SK-N-SH (cell line): ENCODE results near the gene MIEN1. TPM values are rescaled to one million over a fixed set of nuclear protein-coding genes. Genes with fewer than 3 reads are reported as not detected.

Source experiments
- CTCF ChIA-PET: fragments of 300-600, 350-600 bp; formaldehyde crosslinking; extraction: SDS; loops from one replicate; lab custom pipeline; 2021; lab: Yijun Ruan, JAX
- POLR2A ChIA-PET: fragments of 350-600 bp; sonication (Branson Sonifier 250); formaldehyde crosslinking; extraction: SDS; loops from one replicate; lab custom pipeline; 2020; ENCODE audit warnings: antibody characterized with exemption, inconsistent platforms; lab: Yijun Ruan, JAX
- DNase-seq: peaks from one replicate; pipeline ENCODE4 v3.0.0; 2012
- H2AFZ ChIP-seq: fragments of 200-600 bp; sonication (generic); 2 replicates; pipeline ENCODE4 v1.8.1; 2016; ENCODE audit warnings: antibody characterized with exemption, mild to moderate bottlenecking, low read depth
- H3F3A ChIP-seq: fragments of 200-600 bp; sonication (generic); replicated peaks from 2 replicates; pipeline ENCODE3; 2016; ENCODE audit warnings: antibody characterized with exemption, mild to moderate bottlenecking; ENCODE audit not compliant: insufficient read depth
- H3K27ac ChIP-seq, 2 experiments: fragments of 200-500 bp in 1 of 2; fragments of 200-600 bp in 1 of 2; sonication (Bioruptor generic) in 1 of 2; sonication (generic), shearing (Covaris generic) in 1 of 2; 2 replicates each; pipeline versions ENCODE4 v1.5.1 to v1.6.1; 2014 to 2016; ENCODE audit warnings: low read depth in 2 of 2, inconsistent platforms in 1 of 2, low read length in 1 of 2, mild to moderate bottlenecking in 1 of 2, mixed read lengths in 1 of 2
- H3K27me3 ChIP-seq: fragments of 200-600 bp; sonication (generic), shearing (Covaris generic); 2 replicates; pipeline ENCODE4 v1.6.1; 2016; ENCODE audit warnings: mixed run types; ENCODE audit not compliant: insufficient read depth
- H3K36me3 ChIP-seq, 2 experiments: fragments of 200-500 bp in 1 of 2; fragments of 200-600 bp in 1 of 2; sonication (Bioruptor generic) in 1 of 2; sonication (generic) in 1 of 2; replicated peaks in 1 of 2; 2 replicates each; pipeline versions ENCODE3 to v1.5.1; 2014 to 2016; ENCODE audit warnings: low read length in 1 of 2, mild to moderate bottlenecking in 1 of 2; ENCODE audit not compliant: insufficient read depth in 2 of 2, control insufficient read depth in 1 of 2
- H3K4me1 ChIP-seq, 2 experiments: fragments of 200-500 bp in 1 of 2; fragments of 200-600 bp in 1 of 2; sonication (Bioruptor generic) in 1 of 2; sonication (generic), shearing (Covaris generic) in 1 of 2; 2 replicates each; pipeline versions ENCODE4 v1.5.1 to v1.6.1; 2014 to 2016; ENCODE audit warnings: low read depth in 1 of 2, low read length in 1 of 2, mixed run types in 1 of 2; ENCODE audit not compliant: insufficient read depth in 2 of 2, control insufficient read depth in 1 of 2
- H3K4me2 ChIP-seq: fragments of 200-600 bp; sonication (generic), shearing (Covaris generic); 2 replicates; pipeline ENCODE4 v1.6.1; 2017; ENCODE audit warnings: mixed run types
- H3K4me3 ChIP-seq, 2 experiments: fragments of 200-500 bp in 1 of 2; fragments of 200-600 bp in 1 of 2; sonication (Bioruptor generic) in 1 of 2; sonication (generic), shearing (Covaris generic) in 1 of 2; 2 replicates each; pipeline versions ENCODE4 v1.5.1 to v1.8.1; 2014 to 2016; ENCODE audit warnings: low read depth in 2 of 2, inconsistent platforms in 1 of 2, low read length in 1 of 2, mild to moderate bottlenecking in 1 of 2, mixed read lengths in 1 of 2, moderate library complexity in 1 of 2
- H3K79me2 ChIP-seq: fragments of 200-600 bp; sonication (generic); 2 replicates; pipeline ENCODE4 v1.8.1; 2017; ENCODE audit warnings: mild to moderate bottlenecking; ENCODE audit not compliant: insufficient read depth
- H3K9ac ChIP-seq: fragments of 200-600 bp; sonication (generic); 2 replicates; pipeline ENCODE4 v1.6.1; 2017; ENCODE audit warnings: mixed run types
- H3K9me2 ChIP-seq: fragments of 200-600 bp; sonication (generic); 2 replicates; pipeline ENCODE4 v1.6.1; 2017; ENCODE audit warnings: mixed run types
- H3K9me3 ChIP-seq: fragments of 200-600 bp; sonication (generic); 2 replicates; pipeline ENCODE4 v1.6.1; 2017; ENCODE audit warnings: mixed run types, mild to moderate bottlenecking, moderate library complexity
- H4K20me1 ChIP-seq: fragments of 200-600 bp; sonication (generic); 2 replicates; pipeline ENCODE4 v1.6.1; 2017; ENCODE audit warnings: mild to moderate bottlenecking, mixed run types; ENCODE audit not compliant: insufficient read depth
- CHD2 ChIP-seq: fragments of 150-350 bp; IDR thresholded peaks from 2 replicates; pipeline ENCODE4 v1.6.1; 2018; ENCODE audit warnings: low read length; ENCODE audit not compliant: partially characterized antibody
- ELF1 ChIP-seq: IDR thresholded peaks from 2 replicates; pipeline ENCODE4 v1.4.0; 2012
- EZH2phosphoT487 ChIP-seq: fragments of 200-600 bp; sonication (generic); IDR thresholded peaks from 2 replicates; pipeline ENCODE4 v1.6.1; 2017; ENCODE audit warnings: low read depth, mixed run types, mild to moderate bottlenecking, antibody characterized with exemption, moderate library complexity, borderline replicate concordance
- FOSL2 ChIP-seq: IDR thresholded peaks from 2 replicates; pipeline ENCODE4 v1.4.0; 2012; ENCODE audit warnings: low read depth, mild to moderate bottlenecking, moderate library complexity, borderline replicate concordance
- GABPA ChIP-seq: IDR thresholded peaks from 2 replicates; pipeline ENCODE4 v1.4.0; 2012; ENCODE audit warnings: low read depth, mild to moderate bottlenecking
- GATA2 ChIP-seq: sonication (generic); formaldehyde crosslinking; IDR thresholded peaks from 2 replicates; pipeline ENCODE4 v1.5.0; 2020; ENCODE audit warnings: mild to moderate bottlenecking, missing genetic modification reagents
- IRF3 ChIP-seq: fragments of 150-350 bp; IDR thresholded peaks from 2 replicates; pipeline ENCODE4 v1.6.1; 2016; ENCODE audit warnings: mild to moderate bottlenecking, low read depth, low read length
- MEF2A ChIP-seq: IDR thresholded peaks from 2 replicates; pipeline ENCODE4 v1.4.0; 2012; ENCODE audit warnings: low read depth, borderline replicate concordance
- MXI1 ChIP-seq: IDR thresholded peaks from 2 replicates; pipeline ENCODE4 v1.6.1; 2012; ENCODE audit warnings: mild to moderate bottlenecking, low read depth, low read length, improper control_type of control experiment
- NRF1 ChIP-seq: IDR thresholded peaks from 2 replicates; pipeline ENCODE4 v1.6.1; 2012; ENCODE audit warnings: low read depth, mild to moderate bottlenecking, low read length
- POLR2AphosphoS5 ChIP-seq: IDR thresholded peaks from 2 replicates; pipeline ENCODE4 v1.6.1; 2012; ENCODE audit warnings: low read depth, low read length
- RAD21 ChIP-seq: IDR thresholded peaks from 2 replicates; pipeline ENCODE4 v1.6.1; 2012; ENCODE audit warnings: mild to moderate bottlenecking, low read length
- RFX5 ChIP-seq: IDR thresholded peaks from 2 replicates; pipeline ENCODE4 v1.6.1; 2012; ENCODE audit warnings: mild to moderate bottlenecking, improper control_type of control experiment, low read length
- SIN3A ChIP-seq: IDR thresholded peaks from 2 replicates; pipeline ENCODE4 v1.6.1; 2012; ENCODE audit warnings: low read depth, mild to moderate bottlenecking, low read length, moderate library complexity, borderline replicate concordance
- SMC3 ChIP-seq: IDR thresholded peaks from 2 replicates; pipeline ENCODE4 v1.6.1; 2012; ENCODE audit warnings: low read depth, low read length, improper control_type of control experiment
- TCF12 ChIP-seq: IDR thresholded peaks from 2 replicates; pipeline ENCODE4 v1.4.0; 2012
- TEAD4 ChIP-seq: IDR thresholded peaks from 2 replicates; pipeline ENCODE4 v1.4.0; 2012; ENCODE audit warnings: mild to moderate bottlenecking, borderline replicate concordance; ENCODE audit not compliant: insufficient read depth
- YY1 ChIP-seq: IDR thresholded peaks from 2 replicates; pipeline ENCODE4 v1.4.0; 2012; ENCODE audit warnings: low read depth, mild to moderate bottlenecking
- WGBS: methylation state at CpG from one replicate; pipeline ENCODE4 v1.1.6; 2017; ENCODE audit warnings: low lambda C conversion rate; 5-methylcytosine and 5-hydroxymethylcytosine counted together
- polyA plus RNA-seq, 3 experiments: library from polyadenylated mRNA; depleted of rRNA; stranded (reverse); fragments of >200 nt; gene quantifications; 2 replicates each; pipeline ENCODE4 v1.2.3, GENCODE V29; 2012
- TF ChIP-seq, protein P1 (sequence below): IDR thresholded peaks from 2 replicates; pipeline ENCODE4 v1.4.0; 2012; ENCODE audit warnings: low read depth
- TF ChIP-seq, protein P2 (sequence below): IDR thresholded peaks from 2 replicates; pipeline ENCODE4 v1.6.1; 2012; ENCODE audit warnings: mild to moderate bottlenecking, low read depth, low read length, moderate library complexity
- TF ChIP-seq, protein P3 (sequence below): IDR thresholded peaks from 2 replicates; pipeline ENCODE4 v1.4.0; 2012; ENCODE audit warnings: low read depth, borderline replicate concordance

MIEN1 gene
- polyA plus RNA-seq, 1 of the 3 experiments (the other 2 are of a cell fraction), result 100 TPM

DNA sequence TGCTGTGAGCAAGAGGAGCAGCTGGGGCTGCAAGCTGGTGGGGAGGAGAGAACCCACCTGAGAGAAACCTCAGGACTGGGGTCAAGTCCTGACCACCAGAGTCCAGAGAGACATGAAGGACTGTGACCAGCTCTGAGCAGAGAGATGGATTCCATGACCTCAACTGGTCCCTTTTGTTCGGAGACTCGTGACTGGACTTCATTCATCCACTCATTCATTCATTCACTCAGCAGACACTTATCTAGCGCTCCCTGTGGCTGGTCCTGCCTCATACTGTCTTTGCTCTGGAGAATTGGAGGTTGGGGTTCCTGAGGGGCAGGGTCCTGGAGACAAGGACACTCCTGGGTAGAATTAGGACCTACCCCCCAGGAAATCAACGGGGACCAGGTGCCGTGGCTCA, 26.4 kb downstream of the MIEN1 start:
- H2AFZ ChIP-seq, result no peak overlapping the region
- ChIA-PET CTCF (interaction anchor here (1.6 kb wide), 1 partner anchor 27 kb away, joined by 6 read pairs; the partner anchor contains the start of gene MIEN1), POLR2A (no interaction called here)
- no peaks in the 10 kb centered on the region for H3K4me1 ChIP-seq
- DNase-seq, result no peak
- no peak overlapping the region for H3K4me3 ChIP-seq
- no peak overlapping the region for H3K4me2 ChIP-seq
- no peaks in the 10 kb centered on the region for H3K79me2 ChIP-seq
- H3K9ac ChIP-seq, result no peak overlapping the region
- H3K27me3 ChIP-seq, result no peaks in the 10 kb centered on the region
- no peak overlapping the region for H3K27ac ChIP-seq
- no peaks in the 10 kb centered on the region for H3K9me3 ChIP-seq
- H3F3A ChIP-seq, result no peaks in the 10 kb centered on the region
- 82% methylated on average over 5 of the region's 5 CpGs for WGBS
- H4K20me1 ChIP-seq, result no peaks in the 10 kb centered on the region
- TF ChIP-seq YY1 (no peak), GATA2 (no peak), TEAD4 (no peak), MXI1 (no peak), MEF2A (no peak), SIN3A (no peak), RAD21 (no peak), GABPA (no peak)
- TF ChIP-seq, protein P1, sequence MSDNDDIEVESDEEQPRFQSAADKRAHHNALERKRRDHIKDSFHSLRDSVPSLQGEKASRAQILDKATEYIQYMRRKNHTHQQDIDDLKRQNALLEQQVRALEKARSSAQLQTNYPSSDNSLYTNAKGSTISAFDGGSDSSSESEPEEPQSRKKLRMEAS, result no peak
- no peaks in the 10 kb centered on the region for H3K36me3 ChIP-seq
- H3K9me2 ChIP-seq, result no peaks in the 10 kb centered on the region

- 67% methylated on average over 12 of the region's 12 CpGs for WGBS
- H3K9me3 ChIP-seq, result no peaks in the 10 kb centered on the region
- no peaks in the 10 kb centered on the region for H3K27me3 ChIP-seq
- H3K9me2 ChIP-seq, result no peaks in the 10 kb centered on the region
- ChIA-PET CTCF (interaction anchor here (1.6 kb wide), 1 partner anchor 27 kb away, joined by 6 read pairs; the partner anchor contains the start of gene MIEN1), POLR2A (no interaction called here)
- no peak overlapping the region for H2AFZ ChIP-seq
- no peaks in the 10 kb centered on the region for H3K4me1 ChIP-seq
- TF ChIP-seq GATA2 (no peak), RFX5 (no peak), SMC3 (no peak), TCF12 (no peak), RAD21 (no peak), GABPA (no peak), NRF1 (no peak), EZH2phosphoT487 (no peak), POLR2AphosphoS5 (no peak), CHD2 (no peak), IRF3 (no peak), MXI1 (no peak), FOSL2 (no peak), ELF1 (no peak)
- TF ChIP-seq, protein P2, sequence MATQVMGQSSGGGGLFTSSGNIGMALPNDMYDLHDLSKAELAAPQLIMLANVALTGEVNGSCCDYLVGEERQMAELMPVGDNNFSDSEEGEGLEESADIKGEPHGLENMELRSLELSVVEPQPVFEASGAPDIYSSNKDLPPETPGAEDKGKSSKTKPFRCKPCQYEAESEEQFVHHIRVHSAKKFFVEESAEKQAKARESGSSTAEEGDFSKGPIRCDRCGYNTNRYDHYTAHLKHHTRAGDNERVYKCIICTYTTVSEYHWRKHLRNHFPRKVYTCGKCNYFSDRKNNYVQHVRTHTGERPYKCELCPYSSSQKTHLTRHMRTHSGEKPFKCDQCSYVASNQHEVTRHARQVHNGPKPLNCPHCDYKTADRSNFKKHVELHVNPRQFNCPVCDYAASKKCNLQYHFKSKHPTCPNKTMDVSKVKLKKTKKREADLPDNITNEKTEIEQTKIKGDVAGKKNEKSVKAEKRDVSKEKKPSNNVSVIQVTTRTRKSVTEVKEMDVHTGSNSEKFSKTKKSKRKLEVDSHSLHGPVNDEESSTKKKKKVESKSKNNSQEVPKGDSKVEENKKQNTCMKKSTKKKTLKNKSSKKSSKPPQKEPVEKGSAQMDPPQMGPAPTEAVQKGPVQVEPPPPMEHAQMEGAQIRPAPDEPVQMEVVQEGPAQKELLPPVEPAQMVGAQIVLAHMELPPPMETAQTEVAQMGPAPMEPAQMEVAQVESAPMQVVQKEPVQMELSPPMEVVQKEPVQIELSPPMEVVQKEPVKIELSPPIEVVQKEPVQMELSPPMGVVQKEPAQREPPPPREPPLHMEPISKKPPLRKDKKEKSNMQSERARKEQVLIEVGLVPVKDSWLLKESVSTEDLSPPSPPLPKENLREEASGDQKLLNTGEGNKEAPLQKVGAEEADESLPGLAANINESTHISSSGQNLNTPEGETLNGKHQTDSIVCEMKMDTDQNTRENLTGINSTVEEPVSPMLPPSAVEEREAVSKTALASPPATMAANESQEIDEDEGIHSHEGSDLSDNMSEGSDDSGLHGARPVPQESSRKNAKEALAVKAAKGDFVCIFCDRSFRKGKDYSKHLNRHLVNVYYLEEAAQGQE, result no peak
- TF ChIP-seq, protein P3, sequence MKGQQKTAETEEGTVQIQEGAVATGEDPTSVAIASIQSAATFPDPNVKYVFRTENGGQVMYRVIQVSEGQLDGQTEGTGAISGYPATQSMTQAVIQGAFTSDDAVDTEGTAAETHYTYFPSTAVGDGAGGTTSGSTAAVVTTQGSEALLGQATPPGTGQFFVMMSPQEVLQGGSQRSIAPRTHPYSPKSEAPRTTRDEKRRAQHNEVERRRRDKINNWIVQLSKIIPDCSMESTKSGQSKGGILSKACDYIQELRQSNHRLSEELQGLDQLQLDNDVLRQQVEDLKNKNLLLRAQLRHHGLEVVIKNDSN, result no peak
- TF ChIP-seq, protein P1, result no peak
- DNase-seq, result no peak
- no peaks in the 10 kb centered on the region for H3K79me2 ChIP-seq
- H3K27ac ChIP-seq, result no peak overlapping the region
- H3F3A ChIP-seq, result no peaks in the 10 kb centered on the region
- H3K9ac ChIP-seq, result no peak overlapping the region
- no peak overlapping the region for H3K4me3 ChIP-seq
- no peaks in the 10 kb centered on the region for H3K36me3 ChIP-seq
- H3K4me2 ChIP-seq, result no peak overlapping the region
- no peaks in the 10 kb centered on the region for H4K20me1 ChIP-seq
These were observed 27.1 kb downstream of the MIEN1 start for GRCh38 chr17:39702901-39703893.
